Immature natural killer cell (primary cell): ENCODE measurements around the gene TBX5. TPM values are rescaled to one million over a fixed set of nuclear protein-coding genes. Genes with fewer than 3 reads are reported as not detected.
"Not testable (repeated sequence)": the region's sequence is repeated elsewhere in the genome, so short reads cannot be mapped to it uniquely, and the experiment has no call there.

Source experiments
- DNase-seq, 3 donors: peaks; one replicate each; pipeline ENCODE4 v3.0.0; 2022; ENCODE audit warnings: mixed read lengths in 1 of 3
- H3K27ac Mint-ChIP-seq, 6 donors: one replicate each; pipeline ENCODE4 v1.8.0; 2020; ENCODE audit warnings: mixed read lengths in 6 of 6, mild to moderate bottlenecking in 5 of 6, inconsistent platforms in 4 of 6, moderate library complexity in 3 of 6
- H3K27me3 Mint-ChIP-seq, 3 donors: one replicate each; pipeline ENCODE4 v1.8.0; 2020 to 2021; ENCODE audit warnings: low read depth in 3 of 3, mild to moderate bottlenecking in 3 of 3, mixed read lengths in 3 of 3, moderate library complexity in 3 of 3, inconsistent platforms in 1 of 3
- H3K36me3 Mint-ChIP-seq, 3 donors: one replicate each; pipeline ENCODE4 v1.8.0; 2020; ENCODE audit warnings: mixed read lengths in 3 of 3, inconsistent platforms in 2 of 3, mild to moderate bottlenecking in 2 of 3
- H3K4me1 Mint-ChIP-seq, 2 donors: one replicate each; pipeline ENCODE4 v1.8.0; 2020; ENCODE audit warnings: inconsistent platforms in 2 of 2, mild to moderate bottlenecking in 2 of 2, mixed read lengths in 2 of 2, moderate library complexity in 1 of 2
- H3K4me3 Mint-ChIP-seq, 5 donors: one replicate each; pipeline ENCODE4 v1.8.0; 2020; ENCODE audit warnings: mild to moderate bottlenecking in 5 of 5, mixed read lengths in 5 of 5, inconsistent platforms in 3 of 5, moderate library complexity in 3 of 5
- H3K9me3 Mint-ChIP-seq, 6 donors: one replicate each; pipeline ENCODE4 v1.8.0; 2020; ENCODE audit warnings: mild to moderate bottlenecking in 6 of 6, mixed read lengths in 6 of 6, inconsistent platforms in 4 of 6, moderate library complexity in 3 of 6
- polyA plus RNA-seq, 3 donors: library from polyadenylated mRNA; unstranded; fragments of 300-500 nt; fragmentation: Illumina TruSeq; gene quantifications; one replicate each; pipeline ENCODE4 v1.2.3, GENCODE V29; 2021

The TBX5 gene
- polyA plus RNA-seq, 3 donors from 2014 or later, result not detected

DNA sequence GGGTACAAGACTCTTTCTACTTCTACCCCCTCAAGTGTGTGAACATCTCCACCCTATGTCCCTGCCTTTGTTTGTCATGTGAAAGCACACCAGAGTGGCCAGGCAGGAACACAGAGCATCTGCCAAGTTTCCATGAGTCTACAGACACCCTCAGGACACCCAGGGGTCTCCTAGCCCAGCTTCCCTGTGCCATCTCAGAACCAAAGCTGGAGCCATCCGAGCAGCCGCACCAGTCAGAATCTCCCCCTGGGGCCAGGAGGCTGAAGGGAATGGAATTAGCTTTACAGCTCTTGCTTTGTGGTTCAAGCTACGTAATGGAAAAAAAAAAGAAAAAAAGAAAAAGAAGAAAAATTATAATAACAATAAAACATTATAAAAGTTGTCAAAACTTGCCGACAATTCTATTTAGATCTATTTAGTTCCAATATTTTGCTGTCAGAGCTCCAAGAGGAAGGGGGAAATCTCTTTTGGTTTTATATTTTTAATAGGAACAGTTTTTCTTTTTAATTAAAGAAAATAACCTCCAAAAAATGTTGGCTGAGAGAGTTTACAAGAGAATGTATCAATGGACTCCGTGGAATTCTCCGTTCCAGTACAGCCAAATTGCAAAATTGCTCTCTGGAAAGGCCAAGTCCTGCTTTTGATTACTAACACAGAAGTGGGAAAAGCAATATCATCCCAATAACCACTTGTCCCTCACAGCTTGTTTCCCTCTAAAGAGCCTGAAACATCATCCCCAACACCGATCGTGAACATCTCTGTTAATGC lies 37.1 kb downstream of the TBX5 start:
- H3K27me3 Mint-ChIP-seq, result peaks cover 0 to 3% (median 2%) of the 10 kb centered on the region in 3 donors
- no peak overlapping the region for H3K4me3 Mint-ChIP-seq
- H3K9me3 Mint-ChIP-seq, result peaks cover 0 to 15% (median 4%) of the 10 kb centered on the region in 6 donors
- H3K36me3 Mint-ChIP-seq, result no peaks in the 10 kb centered on the region
- H3K4me1 Mint-ChIP-seq, result no peaks in the 10 kb centered on the region
- DNase-seq, result no peak
- H3K27ac Mint-ChIP-seq, result no peak overlapping the region

DNA sequence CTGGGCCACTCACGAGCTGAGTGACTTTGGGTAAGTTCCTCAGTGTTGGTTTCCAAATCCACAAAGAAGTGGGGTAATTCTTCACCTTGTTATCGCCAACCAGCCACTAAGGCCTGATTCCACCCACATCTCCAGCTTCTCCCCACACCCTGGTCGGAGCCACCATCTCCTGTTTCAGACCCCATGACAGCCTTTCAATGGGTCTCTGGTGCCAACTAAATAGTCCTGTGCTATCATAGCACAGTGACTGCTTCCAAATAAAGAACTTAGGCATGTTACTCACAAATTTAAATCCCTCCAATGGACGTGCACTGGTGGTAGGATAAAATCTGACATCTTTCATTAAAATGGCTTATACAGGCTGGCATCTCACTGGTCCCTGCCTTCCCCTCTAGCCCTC lies 44.0 kb downstream of the TBX5 start:
- Mint-ChIP-seq H3K27me3 (peaks cover 2 to 5% (median 2%) of the 10 kb centered on the region in 3 donors), H3K4me1 (no peaks in the 10 kb centered on the region), H3K4me3 (no peak overlapping the region), H3K27ac (no peak overlapping the region), H3K9me3 (peaks cover 1 to 19% (median 6%) of the 10 kb centered on the region in 6 donors), H3K36me3 (no peaks in the 10 kb centered on the region)
- DNase-seq, result no peak

DNA sequence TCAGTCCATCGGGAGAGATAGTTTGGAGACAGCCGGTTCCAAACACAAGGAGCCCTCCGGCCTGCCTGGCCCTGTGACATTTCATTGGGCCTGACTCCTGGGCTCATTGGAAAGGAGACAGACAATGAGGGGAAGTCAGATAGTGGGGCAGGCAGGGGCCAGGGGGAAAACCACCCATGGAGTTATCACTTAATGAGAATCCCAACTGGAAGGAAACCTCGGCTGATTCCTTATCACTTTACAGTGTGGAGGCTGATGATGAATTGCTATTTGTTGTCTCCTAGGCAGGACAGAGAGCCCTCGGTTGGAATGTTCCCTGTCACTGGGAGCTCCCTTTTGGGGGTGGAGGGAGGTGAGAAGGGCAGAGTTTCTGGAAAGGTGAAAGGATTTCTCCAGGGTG lies 44.4 kb downstream of the TBX5 start:
- Mint-ChIP-seq H3K27ac (no peak overlapping the region), H3K9me3 (peaks cover 1 to 14% (median 4%) of the 10 kb centered on the region in 6 donors), H3K27me3 (peaks cover 2 to 3% (median 2%) of the 10 kb centered on the region in 3 donors), H3K4me1 (no peaks in the 10 kb centered on the region), H3K36me3 (no peaks in the 10 kb centered on the region), H3K4me3 (no peak overlapping the region)
- DNase-seq, result no peak

DNA sequence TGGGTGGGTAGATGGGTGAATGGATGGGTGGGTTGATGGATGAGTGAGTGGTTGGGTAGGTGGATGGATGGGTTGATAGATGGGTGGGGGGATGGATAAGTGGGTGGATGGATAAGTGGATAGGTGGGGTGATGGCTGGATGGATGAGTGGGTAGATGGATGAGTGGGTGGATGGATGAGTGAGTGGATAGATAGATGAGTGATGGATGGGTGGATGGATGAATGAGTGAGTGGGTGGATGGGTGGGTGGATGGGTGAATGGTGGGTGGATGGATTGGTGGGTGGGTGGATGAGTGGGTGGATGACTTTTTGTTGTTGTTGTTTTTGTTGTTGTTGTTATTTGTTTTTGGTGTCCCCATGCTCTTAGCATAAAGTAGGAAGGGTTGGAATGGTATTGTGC lies 45.5 kb downstream of the TBX5 start:
- H3K4me3 Mint-ChIP-seq, result no peak overlapping the region
- DNase-seq, result no peak
- peaks cover 2 to 3% (median 2%) of the 10 kb centered on the region in 3 donors for H3K27me3 Mint-ChIP-seq
- H3K36me3 Mint-ChIP-seq, result no peaks in the 10 kb centered on the region
- H3K27ac Mint-ChIP-seq, result no peak overlapping the region
- peaks cover 0 to 10% (median 5%) of the 10 kb centered on the region in 6 donors for H3K9me3 Mint-ChIP-seq
- no peaks in the 10 kb centered on the region for H3K4me1 Mint-ChIP-seq

DNA sequence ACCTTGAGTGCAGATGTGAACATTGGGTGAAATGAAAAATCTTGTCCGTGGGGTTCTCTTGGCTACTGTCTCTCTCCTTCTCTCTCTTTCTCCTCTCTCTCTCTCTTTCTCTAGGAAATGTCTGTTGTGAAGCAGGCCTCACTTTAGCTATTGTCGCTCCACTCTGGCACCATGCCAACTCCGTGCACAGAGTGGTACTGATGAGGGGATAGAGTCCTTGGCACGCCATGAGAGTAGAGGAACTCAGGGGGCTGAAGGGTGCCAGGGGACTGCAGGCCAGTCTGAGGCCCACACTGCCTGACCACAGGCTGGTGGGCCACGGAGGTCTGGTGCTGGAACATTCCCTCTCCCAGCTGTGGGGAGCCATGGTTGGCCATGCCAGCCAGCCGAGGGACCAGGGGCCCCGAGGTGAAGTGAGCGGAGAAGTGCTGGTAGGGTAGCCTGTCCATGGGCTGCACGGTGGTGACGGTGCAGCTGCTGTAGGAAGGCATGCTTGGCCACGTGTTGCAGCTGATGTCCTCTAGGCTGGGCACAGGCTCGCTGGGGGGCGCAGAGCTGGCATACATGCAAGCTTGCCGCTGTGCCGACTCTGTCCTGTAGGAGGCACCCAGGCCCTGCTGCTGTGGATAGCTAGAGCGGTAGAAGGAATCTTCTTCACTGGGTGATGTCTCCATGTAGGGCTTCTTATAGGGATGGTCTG lies 50.4 kb downstream of the TBX5 start:
- peaks cover 0 to 6% (median 3%) of the 10 kb centered on the region in 6 donors for H3K9me3 Mint-ChIP-seq
- DNase-seq, result no peak
- H3K36me3 Mint-ChIP-seq, result no peaks in the 10 kb centered on the region
- H3K27me3 Mint-ChIP-seq, result peaks cover 3 to 4% (median 3%) of the 10 kb centered on the region in 3 donors
- no peak overlapping the region for H3K4me3 Mint-ChIP-seq
- H3K27ac Mint-ChIP-seq, result no peak overlapping the region
- H3K4me1 Mint-ChIP-seq, result no peaks in the 10 kb centered on the region

DNA sequence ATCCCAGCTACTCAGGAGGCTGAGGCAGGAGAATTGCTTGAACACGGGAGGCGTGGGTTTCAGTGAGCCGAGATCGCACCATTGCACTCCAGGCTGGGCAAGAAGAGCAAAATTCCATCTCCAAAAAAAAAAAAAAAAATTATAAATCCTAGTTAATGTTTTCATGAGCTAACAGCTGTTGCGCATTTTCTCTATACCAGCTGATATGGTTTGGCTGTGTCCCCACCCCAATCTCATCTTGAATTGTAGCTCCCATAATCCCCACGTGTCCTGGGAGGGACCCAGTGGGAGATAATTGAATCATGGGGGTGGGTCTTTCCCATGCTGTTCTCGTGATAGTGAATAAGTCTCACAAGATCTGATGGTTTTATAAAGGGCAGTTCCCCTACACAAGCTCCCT lies 56.7 kb downstream of the TBX5 start:
- not testable (repeated sequence) for DNase-seq, H3K27me3 Mint-ChIP-seq, H3K36me3 Mint-ChIP-seq, H3K9me3 Mint-ChIP-seq, H3K27ac Mint-ChIP-seq, H3K4me3 Mint-ChIP-seq, H3K4me1 Mint-ChIP-seq

DNA sequence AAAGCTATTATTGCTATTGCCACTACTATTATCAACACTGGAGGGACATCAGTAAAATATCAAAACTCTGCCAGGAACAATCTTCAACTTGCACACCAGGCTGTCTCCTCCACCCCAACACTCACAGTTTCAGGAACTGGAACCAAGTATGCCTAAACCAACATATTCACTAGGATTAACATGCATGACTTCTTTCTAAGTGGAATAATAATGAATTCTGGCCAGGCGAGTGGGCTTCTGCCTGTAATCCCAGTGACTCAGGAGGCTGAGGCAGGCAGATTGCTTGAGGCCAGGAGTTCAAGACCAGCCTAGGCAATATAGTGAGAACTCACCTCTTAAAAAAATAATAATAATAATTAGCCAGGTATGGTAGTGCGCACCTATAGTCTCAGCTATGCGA lies 58.1 kb downstream of the TBX5 start:
- Mint-ChIP-seq H3K36me3 (no peaks in the 10 kb centered on the region), H3K9me3 (peaks cover 0 to 2% (median 0%) of the 10 kb centered on the region in 6 donors), H3K4me3 (no peak overlapping the region), H3K4me1 (no peaks in the 10 kb centered on the region), H3K27me3 (no peaks in the 10 kb centered on the region), H3K27ac (no peak overlapping the region)
- DNase-seq, result no peak

DNA sequence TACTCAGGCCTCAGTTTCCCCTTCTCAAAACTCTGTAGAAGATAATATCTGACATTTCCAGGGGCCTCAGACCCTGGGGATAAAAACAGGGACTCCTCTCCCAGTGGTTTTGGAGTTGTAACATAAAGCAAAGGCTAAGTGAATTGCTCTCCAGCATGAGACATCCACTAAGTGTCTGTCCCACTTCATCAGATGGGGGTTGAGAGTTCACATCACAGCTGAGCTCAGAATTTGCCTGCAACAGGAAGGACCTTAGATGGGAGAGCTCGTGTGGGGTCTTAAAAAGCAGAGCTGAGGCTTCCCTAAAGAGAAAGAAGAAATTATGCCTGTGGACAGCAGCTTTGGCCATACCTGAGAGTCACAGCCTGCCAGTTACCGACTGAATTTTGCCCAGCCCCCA lies 61.1 kb downstream of the TBX5 start:
- H3K4me1 Mint-ChIP-seq, result no peaks in the 10 kb centered on the region
- no peak for DNase-seq
- H3K27me3 Mint-ChIP-seq, result peaks cover 0 to 3% (median 0%) of the 10 kb centered on the region in 3 donors
- no peak overlapping the region for H3K27ac Mint-ChIP-seq
- H3K4me3 Mint-ChIP-seq, result no peak overlapping the region
- H3K9me3 Mint-ChIP-seq, result peaks cover 0 to 2% (median 0%) of the 10 kb centered on the region in 6 donors
- no peaks in the 10 kb centered on the region for H3K36me3 Mint-ChIP-seq

DNA sequence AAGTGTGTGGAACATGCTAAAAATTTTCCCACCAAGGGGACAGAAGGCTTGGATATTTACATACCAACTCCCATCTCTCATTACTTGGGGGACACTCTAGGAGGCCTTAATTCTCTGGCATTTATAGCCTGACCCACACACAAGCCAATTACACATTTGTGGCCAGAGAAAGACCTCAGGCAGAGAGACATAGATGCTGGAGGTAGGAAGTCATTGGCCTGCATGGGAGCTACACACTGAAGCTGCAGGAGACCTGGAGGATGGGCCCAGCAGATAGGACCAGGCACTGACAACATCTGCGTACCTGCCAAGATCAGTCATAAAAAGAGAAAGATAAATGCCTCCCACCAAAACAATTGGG lies 61.7 kb downstream of the TBX5 start:
- no peak overlapping the region for H3K27ac Mint-ChIP-seq
- no peaks in the 10 kb centered on the region for H3K9me3 Mint-ChIP-seq
- H3K36me3 Mint-ChIP-seq, result no peaks in the 10 kb centered on the region
- H3K27me3 Mint-ChIP-seq, result peaks cover 0 to 3% (median 0%) of the 10 kb centered on the region in 3 donors
- no peaks in the 10 kb centered on the region for H3K4me1 Mint-ChIP-seq
- no peak for DNase-seq
- H3K4me3 Mint-ChIP-seq, result no peak overlapping the region

DNA sequence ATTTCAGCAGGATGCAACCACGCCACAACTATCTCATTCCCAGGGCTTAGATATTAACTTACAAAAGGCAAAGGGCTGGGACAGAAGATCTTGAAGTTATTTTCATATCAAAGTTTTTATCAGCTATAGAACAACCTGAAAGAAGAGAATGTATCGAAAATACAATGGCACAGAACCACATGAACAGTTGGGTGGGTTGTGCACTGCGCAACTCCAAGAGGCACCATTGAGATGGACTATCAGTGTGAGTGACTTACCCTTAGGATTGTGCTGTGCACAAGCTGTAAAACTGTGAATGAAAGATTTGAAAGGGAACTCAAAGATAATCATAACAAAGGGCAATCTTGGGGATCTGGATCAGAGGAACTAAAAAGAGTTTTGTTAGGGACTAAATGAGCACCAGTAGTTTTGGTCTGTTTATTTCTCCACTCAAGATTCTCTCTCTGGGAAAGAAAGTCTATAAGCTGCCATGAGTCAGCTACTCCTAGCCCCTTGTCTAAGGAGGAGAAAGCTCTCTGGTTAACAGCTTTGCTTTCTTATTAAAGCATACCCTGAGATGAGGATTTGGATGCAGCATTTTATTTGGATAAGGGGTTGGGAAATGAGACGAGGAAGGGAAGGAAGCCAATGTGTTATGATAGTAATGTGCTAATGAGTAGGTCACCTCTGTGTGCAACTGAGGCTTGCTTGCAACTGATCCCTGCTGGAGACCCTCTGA lies 62.2 kb downstream of the TBX5 start:
- Mint-ChIP-seq H3K36me3 (no peaks in the 10 kb centered on the region), H3K4me3 (no peak overlapping the region), H3K4me1 (no peaks in the 10 kb centered on the region), H3K27ac (no peak overlapping the region), H3K9me3 (no peaks in the 10 kb centered on the region), H3K27me3 (peaks cover 0 to 3% (median 0%) of the 10 kb centered on the region in 3 donors)
- DNase-seq, result no peak

DNA sequence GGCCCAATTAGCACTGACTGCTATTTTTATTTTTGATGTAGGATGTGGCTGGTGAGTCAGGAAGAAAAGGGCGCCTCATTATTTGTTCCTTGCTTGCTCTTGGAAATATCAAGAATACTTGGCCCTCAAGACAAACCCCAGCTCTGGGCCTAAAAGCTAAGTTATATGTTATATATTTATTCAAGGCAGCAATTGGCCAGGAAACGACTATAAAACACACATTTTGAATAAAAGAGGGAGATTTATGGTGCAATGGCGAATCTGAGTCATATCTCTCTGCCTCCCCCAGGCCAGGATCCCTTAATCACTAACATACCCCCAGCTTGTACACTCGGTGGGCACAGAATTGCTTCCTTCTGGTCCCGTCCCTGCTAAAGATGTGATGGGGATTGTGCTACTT lies 63.3 kb downstream of the TBX5 start:
- H3K4me3 Mint-ChIP-seq, result no peak overlapping the region
- DNase-seq, result no peak
- no peak overlapping the region for H3K27ac Mint-ChIP-seq
- H3K36me3 Mint-ChIP-seq, result no peaks in the 10 kb centered on the region
- no peaks in the 10 kb centered on the region for H3K4me1 Mint-ChIP-seq
- peaks cover 0 to 3% (median 0%) of the 10 kb centered on the region in 3 donors for H3K27me3 Mint-ChIP-seq
- no peaks in the 10 kb centered on the region for H3K9me3 Mint-ChIP-seq

DNA sequence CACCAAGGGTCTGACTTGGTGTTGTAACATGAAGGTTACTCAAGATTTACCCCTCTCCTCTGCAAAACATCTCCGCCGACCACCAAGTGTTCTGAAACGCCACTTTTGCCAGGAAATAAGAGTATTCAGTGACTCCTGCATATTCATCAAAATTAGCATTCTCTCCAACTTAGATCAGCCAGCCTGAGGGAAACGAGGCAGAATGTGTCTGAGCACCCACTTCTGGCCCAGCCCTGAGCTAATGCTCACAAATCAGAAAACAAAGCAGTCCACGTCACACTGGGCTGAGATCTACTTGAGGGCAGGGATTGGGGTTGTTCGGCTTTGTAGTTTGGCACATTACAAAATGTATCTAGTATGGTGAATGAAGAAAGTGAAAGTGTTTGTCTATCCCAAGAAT lies 64.3 kb downstream of the TBX5 start:
- Mint-ChIP-seq H3K9me3 (peaks cover 0 to 2% (median 0%) of the 10 kb centered on the region in 6 donors), H3K27ac (no peak overlapping the region), H3K4me1 (no peaks in the 10 kb centered on the region), H3K4me3 (no peak overlapping the region), H3K27me3 (peaks cover 0 to 3% (median 2%) of the 10 kb centered on the region in 3 donors), H3K36me3 (no peaks in the 10 kb centered on the region)
- no peak for DNase-seq

DNA sequence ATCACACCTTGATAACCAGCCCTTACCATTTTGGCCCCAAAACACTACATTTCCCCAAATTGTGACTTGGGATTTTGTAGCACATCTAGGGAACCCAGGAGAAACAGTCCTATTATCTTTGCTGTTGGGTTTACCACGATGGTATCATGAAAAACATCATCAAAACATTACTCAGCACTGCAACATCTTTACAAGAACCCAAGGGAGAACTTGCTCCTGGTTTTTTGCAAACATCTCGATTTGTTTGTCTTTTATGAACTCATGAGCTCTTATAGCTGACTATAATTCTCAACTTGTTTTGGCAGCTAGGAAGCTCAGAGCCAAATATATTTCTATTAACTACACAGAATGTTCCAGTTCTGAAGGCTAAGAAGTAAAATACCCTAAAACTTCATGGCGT lies 65.7 kb downstream of the TBX5 start:
- Mint-ChIP-seq H3K27me3 (peaks cover 2 to 3% (median 2%) of the 10 kb centered on the region in 3 donors), H3K9me3 (peaks cover 0 to 2% (median 0%) of the 10 kb centered on the region in 6 donors)

DNA sequence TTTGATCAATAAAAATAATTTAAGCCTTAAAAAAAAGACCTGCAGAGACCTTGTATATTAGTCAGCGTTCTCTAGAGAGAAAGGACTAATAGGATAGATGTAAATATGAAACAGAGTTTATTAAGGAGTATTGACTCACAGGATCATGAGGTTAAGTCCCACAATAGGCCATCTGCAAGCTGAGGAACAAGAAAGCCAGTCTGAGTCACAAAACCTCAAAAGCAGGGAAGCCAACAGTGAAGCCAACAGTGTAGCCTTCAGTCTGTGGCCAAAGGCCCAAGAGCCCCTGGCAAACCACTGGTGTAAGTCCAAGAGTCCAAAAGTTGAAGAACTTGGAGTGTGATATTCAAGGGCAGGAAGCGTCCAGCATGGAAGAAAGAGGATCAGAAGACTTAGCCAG lies 66.3 kb downstream of the TBX5 start:
- Mint-ChIP-seq H3K4me1 (no peaks in the 10 kb centered on the region), H3K36me3 (no peaks in the 10 kb centered on the region), H3K27ac (no peak overlapping the region), H3K9me3 (peaks cover 0 to 4% (median 0%) of the 10 kb centered on the region in 6 donors), H3K27me3 (peaks cover 2 to 5% (median 2%) of the 10 kb centered on the region in 3 donors), H3K4me3 (no peak overlapping the region)
- no peak for DNase-seq

More for the DNA sequence above, 65.7 kb downstream of the TBX5 start:
- Mint-ChIP-seq H3K4me3 (no peak overlapping the region), H3K4me1 (no peaks in the 10 kb centered on the region), H3K36me3 (no peaks in the 10 kb centered on the region), H3K27ac (no peak overlapping the region)
- no peak for DNase-seq
